CD4-positive, alpha-beta T cell (primary cell): ENCODE measurements around the gene TRIM10. TPM values are rescaled to one million over a fixed set of nuclear protein-coding genes. Genes with fewer than 3 reads are reported as not detected.

Source experiments
- ATAC-seq: fragments of 200-7000 bp; cut with Tn5 transposase; one replicate; pipeline ENCODE4 v1.10.0; 2022; ENCODE audit warnings: mild to moderate bottlenecking; ENCODE audit not compliant: poor library complexity
- CTCF ChIA-PET: fragments of 350-600 bp; sonication (Branson Sonifier 250); formaldehyde crosslinking; loops from one replicate; lab custom pipeline; 2021; ENCODE audit warnings: antibody characterized with exemption, inconsistent platforms; lab: Charles Lee
- POLR2A ChIA-PET: fragments of 350-600 bp; sonication (Branson Sonifier 250); formaldehyde crosslinking; loops from one replicate; lab custom pipeline; 2021; ENCODE audit warnings: antibody characterized with exemption, inconsistent platforms; lab: Charles Lee
- DNase-seq, 14 experiments: peaks; one replicate each; pipeline ENCODE4 v3.0.0-alpha.2; 2013 to 2020; ENCODE audit warnings: mixed read lengths in 2 of 14
- H3K27ac ChIP-seq, 2 donors: one replicate each; pipeline versions ENCODE4 v1.5.1 to v1.7.0; 2013; ENCODE audit warnings: low read length in 2 of 2, low read depth in 1 of 2, mild to moderate bottlenecking in 1 of 2
- H3K27me3 ChIP-seq, 2 experiments: 1 replicate in 1 of 2; 2 replicates in 1 of 2; pipeline versions ENCODE4 v1.6.1 to v1.7.0; 2013; ENCODE audit warnings: low read length in 2 of 2, control low read depth in 1 of 2, mild to moderate bottlenecking in 1 of 2, moderate library complexity in 1 of 2; ENCODE audit not compliant: insufficient read depth in 2 of 2, control insufficient read depth in 1 of 2
- H3K36me3 ChIP-seq: one replicate; pipeline ENCODE4 v1.6.1; 2013; ENCODE audit warnings: low read length, control low read depth; ENCODE audit not compliant: insufficient read depth
- H3K4me1 ChIP-seq: one replicate; pipeline ENCODE4 v1.6.1; 2013; ENCODE audit warnings: low read length, control low read depth; ENCODE audit not compliant: insufficient read depth
- H3K4me3 ChIP-seq: one replicate; pipeline ENCODE4 v1.5.1; 2013; ENCODE audit warnings: mild to moderate bottlenecking, low read length, moderate library complexity
- H3K9me3 ChIP-seq, 2 experiments: 1 replicate in 1 of 2; 2 replicates in 1 of 2; pipeline versions ENCODE4 v1.6.1 to v1.7.0; 2013; ENCODE audit warnings: low read length in 2 of 2, mild to moderate bottlenecking in 2 of 2, control low read depth in 1 of 2, moderate library complexity in 1 of 2; ENCODE audit not compliant: control insufficient read depth in 1 of 2, insufficient read depth in 1 of 2
- H3K27ac Mint-ChIP-seq: one replicate; pipeline ENCODE4 v1.8.0; 2020; ENCODE audit warnings: mixed read lengths
- H3K27me3 Mint-ChIP-seq: one replicate; pipeline ENCODE4 v1.8.0; 2021; ENCODE audit warnings: mixed read lengths
- H3K36me3 Mint-ChIP-seq: one replicate; pipeline ENCODE4 v1.8.0; 2021; ENCODE audit warnings: low read depth, mixed read lengths
- H3K4me1 Mint-ChIP-seq: one replicate; pipeline ENCODE4 v1.8.0; 2021; ENCODE audit warnings: low read depth, mixed read lengths
- H3K4me3 Mint-ChIP-seq: one replicate; pipeline ENCODE4 v1.8.0; 2020; ENCODE audit warnings: mild to moderate bottlenecking, mixed read lengths
- H3K9me3 Mint-ChIP-seq: one replicate; pipeline ENCODE4 v1.8.0; 2020; ENCODE audit warnings: mixed read lengths
- intact Hi-C, 2 experiments: fragments of 100-400 bp; cut with DNase I in 1 of 2; cut with micrococcal nuclease in 1 of 2; formaldehyde crosslinking; loops; one replicate each; pipeline versions ENCODE4 v1.15.1 to v1.9.0; 2023 to 2025; cut with DNase I, micrococcal nuclease
- total RNA-seq, 174 experiments: library from RNA in 2 of 174; stranded (reverse) in 2 of 174; gene quantifications; one replicate each; pipeline ENCODE4 v1.2.3 and lab custom pipeline; 2021 to 2026
- TF ChIP-seq, protein P1 (sequence below): fragments of 200-600 bp; IDR thresholded peaks from one replicate; pipeline ENCODE4 v1.8.0; 2022; ENCODE audit warnings: antibody characterized with exemption, mild to moderate bottlenecking

Gene TRIM10
- total RNA-seq, 2 experiments from 2014 or later, result not detected

DNA sequence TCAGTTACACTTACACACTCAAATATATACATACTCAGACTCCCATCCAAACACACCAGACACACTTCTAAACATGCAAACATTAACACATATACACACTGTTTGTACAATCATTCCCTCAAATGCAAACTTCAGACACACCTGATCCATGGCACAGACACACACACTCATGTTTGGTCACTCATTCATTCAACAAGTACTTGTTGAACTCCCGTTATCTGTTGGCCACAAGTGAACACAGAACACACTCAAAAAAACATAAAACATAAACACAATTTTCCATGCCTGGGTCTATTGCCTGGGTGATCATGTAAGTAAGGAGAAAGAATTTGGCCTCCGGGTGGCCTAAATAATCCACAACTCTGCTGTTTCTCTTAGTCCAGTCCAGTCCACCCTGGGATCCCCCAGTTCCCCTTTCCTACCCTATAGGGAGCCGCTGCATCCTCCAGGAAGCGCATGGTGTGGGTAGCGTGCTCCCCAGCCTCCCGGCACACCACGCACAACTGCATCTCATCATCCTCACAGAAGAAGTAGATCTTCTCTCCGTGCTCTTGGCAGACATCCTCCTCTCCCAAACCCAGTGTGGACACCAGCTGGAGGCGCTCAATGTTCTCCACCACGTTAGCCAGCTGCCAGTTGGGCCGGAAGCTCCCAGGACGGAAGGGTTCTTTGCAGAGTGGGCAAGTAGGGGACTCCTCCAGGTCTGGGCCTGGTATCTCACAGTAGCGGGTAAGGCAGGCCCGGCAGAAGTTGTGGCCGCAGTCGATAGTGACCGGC lies 815 bp downstream of the TRIM10 start:
- H3K27ac Mint-ChIP-seq, result no peak overlapping the region
- peaks cover 10% of the 10 kb centered on the region in 2 experiments for H3K27me3 ChIP-seq
- H3K4me1 Mint-ChIP-seq, result peaks cover 4% of the 10 kb centered on the region
- no peaks in the 10 kb centered on the region for H3K9me3 Mint-ChIP-seq
- H3K4me1 ChIP-seq, result peaks cover 8% of the 10 kb centered on the region
- no peaks in the 10 kb centered on the region for H3K36me3 ChIP-seq
- H3K4me3 ChIP-seq, result no peak overlapping the region
- ChIA-PET CTCF (no interaction called here), POLR2A (no interaction called here)
- H3K27ac ChIP-seq, result no peak overlapping the region
- DNase-seq, result no peak
- no peaks in the 10 kb centered on the region for H3K9me3 ChIP-seq
- H3K27me3 Mint-ChIP-seq, result peaks cover 35% of the 10 kb centered on the region
- ATAC-seq, result no peak
- no peaks in the 10 kb centered on the region for H3K36me3 Mint-ChIP-seq
- TF ChIP-seq, protein P1, sequence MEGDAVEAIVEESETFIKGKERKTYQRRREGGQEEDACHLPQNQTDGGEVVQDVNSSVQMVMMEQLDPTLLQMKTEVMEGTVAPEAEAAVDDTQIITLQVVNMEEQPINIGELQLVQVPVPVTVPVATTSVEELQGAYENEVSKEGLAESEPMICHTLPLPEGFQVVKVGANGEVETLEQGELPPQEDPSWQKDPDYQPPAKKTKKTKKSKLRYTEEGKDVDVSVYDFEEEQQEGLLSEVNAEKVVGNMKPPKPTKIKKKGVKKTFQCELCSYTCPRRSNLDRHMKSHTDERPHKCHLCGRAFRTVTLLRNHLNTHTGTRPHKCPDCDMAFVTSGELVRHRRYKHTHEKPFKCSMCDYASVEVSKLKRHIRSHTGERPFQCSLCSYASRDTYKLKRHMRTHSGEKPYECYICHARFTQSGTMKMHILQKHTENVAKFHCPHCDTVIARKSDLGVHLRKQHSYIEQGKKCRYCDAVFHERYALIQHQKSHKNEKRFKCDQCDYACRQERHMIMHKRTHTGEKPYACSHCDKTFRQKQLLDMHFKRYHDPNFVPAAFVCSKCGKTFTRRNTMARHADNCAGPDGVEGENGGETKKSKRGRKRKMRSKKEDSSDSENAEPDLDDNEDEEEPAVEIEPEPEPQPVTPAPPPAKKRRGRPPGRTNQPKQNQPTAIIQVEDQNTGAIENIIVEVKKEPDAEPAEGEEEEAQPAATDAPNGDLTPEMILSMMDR, result no peak
- H3K4me3 Mint-ChIP-seq, result no peak overlapping the region
- intact Hi-C loops, result no loop called here

DNA sequence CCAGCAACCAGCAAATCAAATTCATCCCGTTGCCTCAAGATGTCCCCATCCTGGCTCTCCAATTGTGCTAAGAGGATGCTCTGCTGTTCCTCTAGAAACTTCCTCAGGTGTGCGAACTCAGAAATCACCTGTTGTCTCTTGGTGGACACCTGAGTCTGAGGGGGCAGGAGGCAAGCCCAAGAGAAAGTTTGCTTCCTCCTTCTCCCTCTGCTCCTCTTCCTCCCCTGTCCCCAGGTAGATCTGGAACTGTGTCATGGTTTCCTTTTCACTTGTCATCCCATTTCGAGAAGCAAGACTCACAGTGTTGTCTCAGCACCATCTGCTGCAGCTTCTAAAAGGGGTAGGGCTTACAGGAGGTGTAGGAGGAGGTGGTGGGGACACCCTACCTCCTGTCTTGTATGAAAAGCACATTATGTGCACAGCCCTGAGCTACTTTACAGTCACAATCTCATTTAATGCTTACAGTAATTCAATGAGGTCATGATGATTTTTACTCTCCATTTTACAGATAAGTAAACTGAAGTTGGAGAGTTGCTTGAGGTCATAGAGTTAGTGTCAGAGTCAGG lies 2.5 kb downstream of the TRIM10 start:
- Histone ChIP-seq H3K4me1 (peaks cover 8% of the 10 kb centered on the region), H3K9me3 (no peaks in the 10 kb centered on the region), H3K36me3 (no peaks in the 10 kb centered on the region), H3K27ac (no peak overlapping the region), H3K27me3 (peaks cover 10% of the 10 kb centered on the region in 2 experiments), H3K4me3 (no peak overlapping the region)
- ChIA-PET CTCF (no interaction called here), POLR2A (no interaction called here)
- Mint-ChIP-seq H3K4me1 (peaks cover 4% of the 10 kb centered on the region), H3K36me3 (no peaks in the 10 kb centered on the region), H3K4me3 (no peak overlapping the region), H3K27me3 (peaks cover 36% of the 10 kb centered on the region), H3K9me3 (no peaks in the 10 kb centered on the region), H3K27ac (no peak overlapping the region)
- no peak for ATAC-seq
- TF ChIP-seq, protein P1, result no peak
- no peak for DNase-seq
- intact Hi-C loops, result no loop called here

DNA sequence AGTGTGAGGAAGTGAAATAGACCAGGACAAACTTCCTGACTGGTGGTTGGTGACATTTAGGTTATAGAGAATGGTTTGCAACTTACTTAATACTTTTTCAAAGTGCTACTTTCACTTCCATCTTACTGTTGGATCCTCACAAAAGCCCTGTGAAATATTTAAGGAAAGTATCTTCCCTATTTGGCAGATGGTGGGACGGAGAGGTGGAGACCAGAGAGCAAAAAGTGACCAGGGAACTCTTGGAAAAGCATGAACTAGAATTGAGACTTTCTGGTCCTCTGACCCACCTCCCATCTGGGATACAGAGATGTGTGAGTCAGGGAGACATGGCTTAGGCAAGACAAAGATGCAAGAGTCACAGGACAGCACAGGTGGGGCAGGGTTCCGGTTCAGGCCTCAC lies 3.0 kb downstream of the TRIM10 start:
- Mint-ChIP-seq H3K27me3 (peaks cover 36% of the 10 kb centered on the region), H3K9me3 (no peaks in the 10 kb centered on the region)

More for the DNA sequence above, 3.0 kb downstream of the TRIM10 start:
- peaks cover 10 to 16% of the 10 kb centered on the region in 2 experiments for H3K27me3 ChIP-seq
- DNase-seq (no peak), ATAC-seq (no peak)
- no peak overlapping the region for H3K27ac ChIP-seq
- H3K4me3 ChIP-seq, result no peak overlapping the region
- H3K4me3 Mint-ChIP-seq, result no peak overlapping the region
- TF ChIP-seq, protein P1, result no peak
- no peaks in the 10 kb centered on the region for H3K36me3 ChIP-seq
- intact Hi-C loops, result no loop called here
- ChIA-PET CTCF (no interaction called here), POLR2A (no interaction called here)
- H3K9me3 ChIP-seq, result no peaks in the 10 kb centered on the region
- no peaks in the 10 kb centered on the region for H3K36me3 Mint-ChIP-seq
- H3K4me1 ChIP-seq, result peaks cover 3% of the 10 kb centered on the region
- H3K27ac Mint-ChIP-seq, result no peak overlapping the region
- H3K4me1 Mint-ChIP-seq, result peaks cover 4% of the 10 kb centered on the region
